ENCODE measurements around the gene GXYLT1. TPM values are rescaled to one million over a fixed set of nuclear protein-coding genes. Genes with fewer than 3 reads are reported as not detected.
A peak's percentile ranks its signal among the peaks of the same experiment; 100 is the strongest.

The GXYLT1 gene
- polyA plus RNA-seq (2012; ENCODE audit: insufficient read length, low read depth) = 5.3 TPM

GRCh38 chr12:42144408-42145196 lies at the start of gene GXYLT1:
GXYLT1 (minus strand) TSS chr12:42144874; CDS start chr12:42144646, 228 bp downstream.
- peak; percentile 73 for TF ChIP-seq POLR2AphosphoS5 (IDR thresholded peaks at IDR 0.05; ENCODE audit: low read depth, low read length)
- peak; percentile 91 for TF ChIP-seq FOXP2 (optimal IDR thresholded peaks at IDR 0.05; ENCODE audit: borderline replicate concordance, extremely low read depth, extremely low read length, insufficient read depth)
- peak; percentile 63; the same call in 1 of the 2 replicates for TF ChIP-seq TAF1 (IDR thresholded peaks at IDR 0.05; ENCODE audit: borderline replicate concordance, insufficient read depth, low read length)
- 0 out of 4 replicates have a peak, but pooled peaks of 1 of the 2 experiments have one; percentile 19 for TF ChIP-seq REST (IDR thresholded peaks at IDR 0.05; ENCODE audit: insufficient read depth in 1 of 2, low read depth in 2 of 2, low read length in 2 of 2)
- TF ChIP-seq SIN3A (IDR thresholded peaks at IDR 0.05; ENCODE audit: borderline replicate concordance, insufficient read depth, low read length) = no peak

- TF ChIP-seq POLR2AphosphoS5 (IDR thresholded peaks at IDR 0.05; ENCODE audit: low read depth, low read length) (no peak), FOXP2 (optimal IDR thresholded peaks at IDR 0.05; ENCODE audit: borderline replicate concordance, extremely low read depth, extremely low read length, insufficient read depth) (no peak), TAF1 (IDR thresholded peaks at IDR 0.05; ENCODE audit: borderline replicate concordance, insufficient read depth, low read length) (no peak), REST (IDR thresholded peaks at IDR 0.05; ENCODE audit: insufficient read depth in 1 of 2, low read depth in 2 of 2, low read length in 2 of 2) (no peak), SIN3A (IDR thresholded peaks at IDR 0.05; ENCODE audit: borderline replicate concordance, insufficient read depth, low read length) (no peak)
These were observed 48.0 kb upstream of the GXYLT1 start for GRCh38 chr12:42192686-42193085.

GRCh38 chr12:42192258-42192657 lies 47.6 kb upstream of the GXYLT1 start:
- TF ChIP-seq FOXP2 (optimal IDR thresholded peaks at IDR 0.05; ENCODE audit: borderline replicate concordance, extremely low read depth, extremely low read length, insufficient read depth) = no peak
- TF ChIP-seq TAF1 (IDR thresholded peaks at IDR 0.05; ENCODE audit: borderline replicate concordance, insufficient read depth, low read length) = no peak
- no peak for TF ChIP-seq POLR2AphosphoS5 (IDR thresholded peaks at IDR 0.05; ENCODE audit: low read depth, low read length)
- TF ChIP-seq REST (IDR thresholded peaks at IDR 0.05; ENCODE audit: insufficient read depth in 1 of 2, low read depth in 2 of 2, low read length in 2 of 2) = no peak

GRCh38 chr12:42190376-42190775 lies 45.7 kb upstream of the GXYLT1 start:
- TF ChIP-seq TAF1 (IDR thresholded peaks at IDR 0.05; ENCODE audit: borderline replicate concordance, insufficient read depth, low read length) = no peak
- TF ChIP-seq REST (IDR thresholded peaks at IDR 0.05; ENCODE audit: insufficient read depth in 1 of 2, low read depth in 2 of 2, low read length in 2 of 2) = no peak
- no peak for TF ChIP-seq POLR2AphosphoS5 (IDR thresholded peaks at IDR 0.05; ENCODE audit: low read depth, low read length)
- no peak for TF ChIP-seq SIN3A (IDR thresholded peaks at IDR 0.05; ENCODE audit: borderline replicate concordance, insufficient read depth, low read length)
- no peak for TF ChIP-seq FOXP2 (optimal IDR thresholded peaks at IDR 0.05; ENCODE audit: borderline replicate concordance, extremely low read depth, extremely low read length, insufficient read depth)

Measured in PFSK-1 (cell line).